Adrenal gland (tissue), 5 donors: ENCODE measurements around the gene TPM1.

Source experiments
- POLR2A ChIP-seq, 2 donors: fragments of 450-650 bp; IDR thresholded peaks; one replicate each; pipeline ENCODE4 v1.6.1; 2017; ENCODE audit warnings: antibody characterized with exemption in 2 of 2, mild to moderate bottlenecking in 2 of 2, moderate library complexity in 1 of 2
- TF ChIP-seq, protein P1 (sequence below), 6 experiments: fragments of 450-650 bp in 4 of 6; fragments of 200-600 bp in 2 of 6; sonication (generic) in 1 of 6; IDR thresholded peaks; 1 replicate in 5 of 6; 2 replicates in 1 of 6; pipeline versions ENCODE4 v1.5.1 to v1.8.0; 2016 to 2021; ENCODE audit warnings: antibody characterized with exemption in 6 of 6, mild to moderate bottlenecking in 2 of 6, moderate library complexity in 1 of 6
- donor health status: DM: no; HTN: no; CAD: no.

DNA sequence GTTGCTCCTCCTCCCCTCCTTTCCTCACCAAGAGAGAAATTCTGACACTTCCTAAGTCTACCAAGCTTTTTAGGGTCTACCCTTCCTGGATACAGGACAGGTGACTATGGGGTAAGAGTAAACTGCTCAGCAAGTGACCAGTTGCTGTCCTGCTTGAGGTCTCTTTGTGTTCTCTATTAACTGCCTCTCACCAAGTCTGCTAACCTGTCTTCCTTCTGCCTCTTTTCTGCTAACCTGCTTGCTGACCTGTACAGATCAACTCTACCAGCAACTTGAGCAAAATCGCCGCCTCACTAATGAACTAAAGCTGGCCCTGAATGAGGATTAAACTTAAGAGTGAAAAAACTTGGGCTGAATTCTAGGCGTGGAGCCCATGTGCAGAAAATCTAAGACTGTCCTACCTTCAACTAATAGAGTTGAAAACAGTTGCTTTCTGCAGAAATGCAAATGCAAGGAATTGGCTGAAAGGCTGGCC is 27.1 kb downstream of the TPM1 start:
- TF ChIP-seq, protein P1, sequence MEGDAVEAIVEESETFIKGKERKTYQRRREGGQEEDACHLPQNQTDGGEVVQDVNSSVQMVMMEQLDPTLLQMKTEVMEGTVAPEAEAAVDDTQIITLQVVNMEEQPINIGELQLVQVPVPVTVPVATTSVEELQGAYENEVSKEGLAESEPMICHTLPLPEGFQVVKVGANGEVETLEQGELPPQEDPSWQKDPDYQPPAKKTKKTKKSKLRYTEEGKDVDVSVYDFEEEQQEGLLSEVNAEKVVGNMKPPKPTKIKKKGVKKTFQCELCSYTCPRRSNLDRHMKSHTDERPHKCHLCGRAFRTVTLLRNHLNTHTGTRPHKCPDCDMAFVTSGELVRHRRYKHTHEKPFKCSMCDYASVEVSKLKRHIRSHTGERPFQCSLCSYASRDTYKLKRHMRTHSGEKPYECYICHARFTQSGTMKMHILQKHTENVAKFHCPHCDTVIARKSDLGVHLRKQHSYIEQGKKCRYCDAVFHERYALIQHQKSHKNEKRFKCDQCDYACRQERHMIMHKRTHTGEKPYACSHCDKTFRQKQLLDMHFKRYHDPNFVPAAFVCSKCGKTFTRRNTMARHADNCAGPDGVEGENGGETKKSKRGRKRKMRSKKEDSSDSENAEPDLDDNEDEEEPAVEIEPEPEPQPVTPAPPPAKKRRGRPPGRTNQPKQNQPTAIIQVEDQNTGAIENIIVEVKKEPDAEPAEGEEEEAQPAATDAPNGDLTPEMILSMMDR (IDR thresholded peaks at IDR 0.05) = no peak
- no peak for TF ChIP-seq POLR2A (IDR thresholded peaks at IDR 0.05)
